Measurements from ENCODE around the gene DOCK1.

Gene DOCK1

DNA sequence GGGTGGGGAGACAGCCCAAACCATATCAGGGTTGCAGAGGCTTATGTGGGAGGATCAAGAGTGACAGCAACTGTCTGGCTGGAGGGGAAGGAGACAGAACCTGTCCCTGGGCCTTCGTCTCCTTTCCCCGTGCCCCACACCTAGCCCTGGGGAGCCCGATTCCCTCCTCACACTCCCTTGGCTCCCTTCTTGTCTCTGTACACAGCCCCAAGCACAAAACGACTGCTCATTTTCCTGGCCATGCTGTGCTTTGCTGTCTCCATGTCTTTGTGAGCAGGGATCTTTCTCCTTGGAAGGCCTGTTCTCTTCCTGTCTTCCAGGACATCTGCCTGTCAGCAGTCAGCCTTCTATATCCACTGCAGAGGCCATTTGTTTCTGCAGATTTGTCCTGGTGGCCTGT is 177.4 kb downstream of the DOCK1 start:
- TF ChIP-seq, protein P1, sequence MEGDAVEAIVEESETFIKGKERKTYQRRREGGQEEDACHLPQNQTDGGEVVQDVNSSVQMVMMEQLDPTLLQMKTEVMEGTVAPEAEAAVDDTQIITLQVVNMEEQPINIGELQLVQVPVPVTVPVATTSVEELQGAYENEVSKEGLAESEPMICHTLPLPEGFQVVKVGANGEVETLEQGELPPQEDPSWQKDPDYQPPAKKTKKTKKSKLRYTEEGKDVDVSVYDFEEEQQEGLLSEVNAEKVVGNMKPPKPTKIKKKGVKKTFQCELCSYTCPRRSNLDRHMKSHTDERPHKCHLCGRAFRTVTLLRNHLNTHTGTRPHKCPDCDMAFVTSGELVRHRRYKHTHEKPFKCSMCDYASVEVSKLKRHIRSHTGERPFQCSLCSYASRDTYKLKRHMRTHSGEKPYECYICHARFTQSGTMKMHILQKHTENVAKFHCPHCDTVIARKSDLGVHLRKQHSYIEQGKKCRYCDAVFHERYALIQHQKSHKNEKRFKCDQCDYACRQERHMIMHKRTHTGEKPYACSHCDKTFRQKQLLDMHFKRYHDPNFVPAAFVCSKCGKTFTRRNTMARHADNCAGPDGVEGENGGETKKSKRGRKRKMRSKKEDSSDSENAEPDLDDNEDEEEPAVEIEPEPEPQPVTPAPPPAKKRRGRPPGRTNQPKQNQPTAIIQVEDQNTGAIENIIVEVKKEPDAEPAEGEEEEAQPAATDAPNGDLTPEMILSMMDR (conservative IDR thresholded peaks at IDR 0.05; ENCODE audit: low read depth, low read length) = no peak
- no peak for DNase-seq (ENCODE audit: low read depth)
- H3K4me3 ChIP-seq (ENCODE audit: low read depth, low read length) = no peak overlapping the region

DNA sequence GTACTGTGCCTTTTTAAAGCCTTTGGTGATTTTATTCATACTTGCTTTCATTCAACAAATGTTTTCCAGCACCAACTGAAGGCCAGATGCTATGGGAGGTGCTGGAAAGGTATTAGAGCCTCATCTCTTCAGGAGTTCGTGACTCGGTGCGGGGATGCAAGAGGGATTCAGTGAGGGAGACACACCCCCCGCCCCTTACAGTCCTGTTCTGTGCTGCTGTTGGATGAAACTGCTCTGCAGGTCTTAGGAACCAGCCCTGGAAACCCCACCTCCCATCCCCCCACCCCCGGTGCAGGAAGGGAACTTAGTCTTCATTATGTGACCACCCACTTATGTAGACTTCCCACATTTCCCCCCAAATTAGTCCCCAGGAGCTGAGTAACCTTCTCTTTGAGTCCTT is 180.7 kb downstream of the DOCK1 start:
- TF ChIP-seq, protein P1 (conservative IDR thresholded peaks at IDR 0.05; ENCODE audit: low read depth, low read length) = no peak
- no peak for DNase-seq (ENCODE audit: low read depth)
- H3K4me3 ChIP-seq (ENCODE audit: low read depth, low read length) = no peak overlapping the region

DNA sequence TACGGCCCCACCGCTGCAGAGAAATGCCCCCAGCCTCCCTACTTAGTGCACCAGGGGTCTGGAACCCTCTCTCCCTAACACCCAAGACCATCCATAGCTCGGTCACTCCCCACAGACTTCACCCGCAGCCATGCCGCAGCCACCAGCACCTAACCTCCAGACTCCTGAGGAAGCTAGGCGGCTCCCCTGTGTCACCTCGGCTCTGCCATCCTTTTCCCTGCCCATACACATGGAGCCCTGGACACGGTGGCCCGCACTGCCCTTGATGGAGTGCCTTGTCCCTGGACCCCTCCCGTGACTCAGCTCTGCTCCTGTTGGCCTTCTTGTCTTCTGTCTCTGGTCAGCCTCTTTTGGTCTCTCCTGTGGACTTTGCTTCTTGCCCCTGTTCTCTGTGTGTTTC is 183.7 kb downstream of the DOCK1 start:
- DNase-seq (ENCODE audit: low read depth) = no peak
- TF ChIP-seq, protein P1 (conservative IDR thresholded peaks at IDR 0.05; ENCODE audit: low read depth, low read length) = no peak
- no peak overlapping the region for H3K4me3 ChIP-seq (ENCODE audit: low read depth, low read length)

DNA sequence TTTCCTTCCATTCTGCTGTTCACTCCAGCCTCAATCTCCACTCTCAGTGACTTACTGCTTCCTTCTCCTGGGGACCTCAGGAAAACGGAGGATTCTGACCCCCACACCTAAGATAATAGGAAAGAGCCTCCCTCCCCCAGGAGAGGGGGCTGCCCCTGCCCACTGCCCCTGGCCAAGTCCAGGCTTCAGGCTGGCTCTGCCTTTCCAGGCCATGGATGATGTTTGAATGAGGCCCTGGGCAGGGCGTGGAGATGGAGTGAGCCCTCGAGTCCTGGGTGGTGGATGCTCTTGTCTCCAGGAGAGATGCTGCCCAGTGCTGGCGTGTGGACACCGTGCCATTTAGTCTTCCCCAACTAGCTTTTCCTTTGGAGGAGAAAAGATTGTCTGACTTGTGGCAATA is 184.2 kb downstream of the DOCK1 start:
- no peak for DNase-seq (ENCODE audit: low read depth)
- TF ChIP-seq, protein P1 (conservative IDR thresholded peaks at IDR 0.05; ENCODE audit: low read depth, low read length) = no peak

DNA sequence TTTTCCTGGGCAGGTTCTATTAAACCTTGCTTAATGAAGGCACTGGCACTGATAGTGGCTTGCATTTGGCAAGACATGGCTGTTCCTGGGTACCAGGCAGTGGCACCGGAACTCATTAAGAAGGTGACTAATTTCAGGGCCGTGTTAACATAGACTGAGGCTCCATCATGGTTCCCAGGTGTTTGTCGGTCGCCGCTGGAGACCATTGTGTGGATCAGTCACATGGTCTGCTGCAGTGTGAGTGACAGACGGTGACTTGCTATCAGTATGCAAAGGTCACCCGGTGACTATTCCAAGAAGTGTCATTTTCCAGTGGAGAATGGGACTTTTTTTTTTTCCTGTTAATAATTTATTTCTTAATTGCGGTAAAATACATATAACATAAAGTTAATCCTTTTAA is 184.9 kb downstream of the DOCK1 start:
- DNase-seq (ENCODE audit: low read depth) = no peak
- TF ChIP-seq, protein P1 (conservative IDR thresholded peaks at IDR 0.05; ENCODE audit: low read depth, low read length) = no peak
- H3K4me3 ChIP-seq (ENCODE audit: low read depth, low read length) = no peak overlapping the region

More for the DNA sequence above, 184.2 kb downstream of the DOCK1 start:
- H3K4me3 ChIP-seq (ENCODE audit: low read depth, low read length) = no peak overlapping the region

DNA sequence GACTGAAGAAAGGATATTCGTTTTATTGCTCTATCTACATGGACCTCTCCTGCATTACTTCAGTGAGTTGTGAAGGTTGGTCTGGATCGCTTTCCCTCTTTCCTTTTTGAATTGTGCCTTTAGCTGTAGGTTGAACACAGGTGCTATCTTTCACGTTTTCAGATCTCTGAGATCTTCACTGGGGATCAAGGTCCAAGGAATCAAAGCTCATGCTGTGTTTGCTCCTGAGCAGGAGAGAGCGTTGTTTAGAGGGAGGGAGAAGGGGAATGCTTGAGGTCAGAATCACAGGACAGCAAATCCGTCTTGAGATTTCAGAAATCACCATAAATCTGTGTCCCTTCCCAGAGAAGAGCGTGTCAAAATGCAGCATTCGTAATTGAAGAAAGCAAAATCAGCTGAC is 186.1 kb downstream of the DOCK1 start:
- no peak overlapping the region for H3K4me3 ChIP-seq (ENCODE audit: low read depth, low read length)
- no peak for DNase-seq (ENCODE audit: low read depth)
- TF ChIP-seq, protein P1 (conservative IDR thresholded peaks at IDR 0.05; ENCODE audit: low read depth, low read length) = no peak

DNA sequence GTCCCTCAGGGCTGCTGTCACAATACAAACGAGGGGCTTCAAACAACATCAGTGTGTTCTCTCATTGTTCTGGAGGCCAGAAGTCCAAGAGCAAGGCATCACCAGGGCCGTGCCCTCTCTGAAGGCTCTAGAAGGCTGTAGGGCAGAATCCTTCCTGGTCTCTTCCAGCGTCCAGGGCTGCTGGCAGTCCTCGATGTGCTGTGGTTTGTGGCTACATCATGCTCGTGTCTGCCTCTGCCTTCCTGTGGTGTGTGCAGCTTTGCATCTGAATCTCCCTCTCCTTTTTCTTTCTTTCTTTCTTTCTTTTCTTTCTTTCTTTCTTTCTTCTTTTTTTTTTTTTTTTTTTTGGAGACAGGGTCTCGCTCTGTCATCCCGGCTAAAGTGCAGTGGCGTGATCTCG is 187.7 kb downstream of the DOCK1 start:
- DNase-seq (ENCODE audit: low read depth) = no peak
- no peak overlapping the region for H3K4me3 ChIP-seq (ENCODE audit: low read depth, low read length)
- TF ChIP-seq, protein P1 (conservative IDR thresholded peaks at IDR 0.05; ENCODE audit: low read depth, low read length) = no peak

Data from choroid plexus epithelial cell (primary cell).